ENCODE data around the gene IL4.

The IL4 gene

DNA sequence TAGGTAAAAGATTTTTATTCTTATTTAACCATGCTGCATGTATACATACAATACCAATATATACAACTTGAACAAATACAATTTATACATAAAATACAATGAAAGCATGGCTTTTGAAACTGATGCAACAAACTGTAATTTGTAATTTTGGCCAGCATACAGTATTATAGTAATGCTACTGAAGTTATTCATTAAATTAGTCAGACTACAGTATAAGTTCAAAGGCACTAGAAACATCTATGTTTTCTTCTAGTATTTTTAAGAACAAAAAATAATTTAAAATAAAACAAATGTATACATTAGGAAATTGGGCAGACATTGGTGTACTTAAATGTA lies 18.8 kb downstream of the IL4 start:
- ATAC-seq: no peak
- TF ChIP-seq PATZ1 (CRISPR knock-in tag; IDR thresholded peaks at IDR 0.05; ENCODE audit: borderline replicate concordance) (no peak), ZNF70 (CRISPR knock-in tag; IDR thresholded peaks at IDR 0.05) (no peak), TOX (CRISPR knock-in tag; IDR thresholded peaks at IDR 0.05; ENCODE audit: borderline replicate concordance) (no peak), PPARA (CRISPR knock-in tag; IDR thresholded peaks at IDR 0.05; ENCODE audit: borderline replicate concordance) (no peak), ZNF565 (CRISPR knock-in tag; conservative IDR thresholded peaks at IDR 0.05; ENCODE audit: low read depth) (no peak), OSR1 (CRISPR knock-in tag; IDR thresholded peaks at IDR 0.05) (no peak), CSDC2 (CRISPR knock-in tag; IDR thresholded peaks at IDR 0.05) (no peak), ARNTL (CRISPR knock-in tag; IDR thresholded peaks at IDR 0.05; ENCODE audit: borderline replicate concordance, low read depth) (no peak), GLIS3 (CRISPR knock-in tag; IDR thresholded peaks at IDR 0.05) (no peak), ZC3H10 (CRISPR knock-in tag; IDR thresholded peaks at IDR 0.05) (no peak), RARB (CRISPR knock-in tag; IDR thresholded peaks at IDR 0.05) (no peak), ZFP3 (CRISPR knock-in tag; IDR thresholded peaks at IDR 0.05) (no peak), ISL1 (CRISPR knock-in tag; IDR thresholded peaks at IDR 0.05) (no peak), TCF4 (CRISPR knock-in tag; IDR thresholded peaks at IDR 0.05; ENCODE audit: borderline replicate concordance) (no peak)
- TF ChIP-seq, protein P1, sequence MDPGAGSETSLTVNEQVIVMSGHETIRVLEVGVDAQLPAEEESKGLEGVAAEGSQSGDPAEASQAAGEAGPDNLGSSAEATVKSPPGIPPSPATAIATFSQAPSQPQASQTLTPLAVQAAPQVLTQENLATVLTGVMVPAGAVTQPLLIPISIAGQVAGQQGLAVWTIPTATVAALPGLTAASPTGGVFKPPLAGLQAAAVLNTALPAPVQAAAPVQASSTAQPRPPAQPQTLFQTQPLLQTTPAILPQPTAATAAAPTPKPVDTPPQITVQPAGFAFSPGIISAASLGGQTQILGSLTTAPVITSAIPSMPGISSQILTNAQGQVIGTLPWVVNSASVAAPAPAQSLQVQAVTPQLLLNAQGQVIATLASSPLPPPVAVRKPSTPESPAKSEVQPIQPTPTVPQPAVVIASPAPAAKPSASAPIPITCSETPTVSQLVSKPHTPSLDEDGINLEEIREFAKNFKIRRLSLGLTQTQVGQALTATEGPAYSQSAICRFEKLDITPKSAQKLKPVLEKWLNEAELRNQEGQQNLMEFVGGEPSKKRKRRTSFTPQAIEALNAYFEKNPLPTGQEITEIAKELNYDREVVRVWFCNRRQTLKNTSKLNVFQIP (CRISPR knock-in tag; IDR thresholded peaks at IDR 0.05; ENCODE audit: borderline replicate concordance, low read depth): no peak

DNA sequence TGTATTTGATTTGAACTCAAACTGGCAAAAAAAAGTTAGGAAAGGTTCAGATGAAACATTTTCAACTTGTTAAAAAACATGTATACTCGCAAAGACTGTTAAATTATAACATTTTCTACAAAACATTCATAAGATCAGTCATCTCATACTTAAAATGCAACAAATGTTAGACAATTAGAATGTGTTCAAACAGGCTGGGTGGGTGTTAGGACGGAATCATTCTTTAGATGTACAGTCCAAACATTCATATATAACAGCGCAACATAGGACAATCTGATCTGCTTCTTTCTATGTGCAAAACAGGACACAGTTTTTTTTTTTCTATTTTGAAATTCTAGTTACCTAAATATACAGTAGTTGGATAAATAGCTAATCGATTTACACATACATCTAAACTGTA lies 22.2 kb downstream of the IL4 start:
- ATAC-seq: no peak

GRCh38 chr5:132704875-132705274 lies 31.1 kb downstream of the IL4 start:
- TF ChIP-seq ZNF8 (CRISPR knock-in tag; IDR thresholded peaks at IDR 0.05): no peak
- TF ChIP-seq, protein P2, sequence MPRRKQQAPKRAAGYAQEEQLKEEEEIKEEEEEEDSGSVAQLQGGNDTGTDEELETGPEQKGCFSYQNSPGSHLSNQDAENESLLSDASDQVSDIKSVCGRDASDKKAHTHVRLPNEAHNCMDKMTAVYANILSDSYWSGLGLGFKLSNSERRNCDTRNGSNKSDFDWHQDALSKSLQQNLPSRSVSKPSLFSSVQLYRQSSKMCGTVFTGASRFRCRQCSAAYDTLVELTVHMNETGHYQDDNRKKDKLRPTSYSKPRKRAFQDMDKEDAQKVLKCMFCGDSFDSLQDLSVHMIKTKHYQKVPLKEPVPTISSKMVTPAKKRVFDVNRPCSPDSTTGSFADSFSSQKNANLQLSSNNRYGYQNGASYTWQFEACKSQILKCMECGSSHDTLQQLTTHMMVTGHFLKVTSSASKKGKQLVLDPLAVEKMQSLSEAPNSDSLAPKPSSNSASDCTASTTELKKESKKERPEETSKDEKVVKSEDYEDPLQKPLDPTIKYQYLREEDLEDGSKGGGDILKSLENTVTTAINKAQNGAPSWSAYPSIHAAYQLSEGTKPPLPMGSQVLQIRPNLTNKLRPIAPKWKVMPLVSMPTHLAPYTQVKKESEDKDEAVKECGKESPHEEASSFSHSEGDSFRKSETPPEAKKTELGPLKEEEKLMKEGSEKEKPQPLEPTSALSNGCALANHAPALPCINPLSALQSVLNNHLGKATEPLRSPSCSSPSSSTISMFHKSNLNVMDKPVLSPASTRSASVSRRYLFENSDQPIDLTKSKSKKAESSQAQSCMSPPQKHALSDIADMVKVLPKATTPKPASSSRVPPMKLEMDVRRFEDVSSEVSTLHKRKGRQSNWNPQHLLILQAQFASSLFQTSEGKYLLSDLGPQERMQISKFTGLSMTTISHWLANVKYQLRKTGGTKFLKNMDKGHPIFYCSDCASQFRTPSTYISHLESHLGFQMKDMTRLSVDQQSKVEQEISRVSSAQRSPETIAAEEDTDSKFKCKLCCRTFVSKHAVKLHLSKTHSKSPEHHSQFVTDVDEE (CRISPR knock-in tag; IDR thresholded peaks at IDR 0.05): no peak
- TF ChIP-seq PPARA (CRISPR knock-in tag; IDR thresholded peaks at IDR 0.05; ENCODE audit: borderline replicate concordance): no peak
- TF ChIP-seq, protein P1 (CRISPR knock-in tag; IDR thresholded peaks at IDR 0.05; ENCODE audit: borderline replicate concordance, low read depth): no peak
- TF ChIP-seq CSRNP3 (CRISPR knock-in tag; IDR thresholded peaks at IDR 0.05): no peak
- TF ChIP-seq ZC3H10 (CRISPR knock-in tag; IDR thresholded peaks at IDR 0.05): no peak
- no peak for TF ChIP-seq ZFP30 (CRISPR knock-in tag; IDR thresholded peaks at IDR 0.05)
- no peak for TF ChIP-seq BACH2 (CRISPR knock-in tag; IDR thresholded peaks at IDR 0.05; ENCODE audit: borderline replicate concordance)
- TF ChIP-seq PATZ1 (CRISPR knock-in tag; IDR thresholded peaks at IDR 0.05; ENCODE audit: borderline replicate concordance): no peak
- no peak for TF ChIP-seq ISL1 (CRISPR knock-in tag; IDR thresholded peaks at IDR 0.05)
- no peak for TF ChIP-seq ARNTL (CRISPR knock-in tag; IDR thresholded peaks at IDR 0.05; ENCODE audit: borderline replicate concordance, low read depth)
- no peak for TF ChIP-seq CSDC2 (CRISPR knock-in tag; IDR thresholded peaks at IDR 0.05)
- peak; percentile 74 for ATAC-seq

More for the DNA sequence above, 22.2 kb downstream of the IL4 start:
- TF ChIP-seq ZNF70 (CRISPR knock-in tag; IDR thresholded peaks at IDR 0.05) (no peak), SNAI2 (CRISPR knock-in tag; IDR thresholded peaks at IDR 0.05) (no peak), ZC3H10 (CRISPR knock-in tag; IDR thresholded peaks at IDR 0.05) (no peak), ESRRG (CRISPR knock-in tag; IDR thresholded peaks at IDR 0.05) (no peak)
